CD4-positive, alpha-beta memory T cell (primary cell): ENCODE measurements around the gene TTLL5. TPM values are rescaled to one million over a fixed set of nuclear protein-coding genes. Genes with fewer than 3 reads are reported as not detected.

Experiments used
- CTCF ChIA-PET: fragments of 350-600 bp; sonication (Branson Sonifier 250); formaldehyde crosslinking; loops from one replicate; lab custom pipeline; 2021; ENCODE audit warnings: inconsistent platforms; ENCODE audit not compliant: partially characterized antibody; lab: Charles Lee
- POLR2A ChIA-PET: fragments of 350-600 bp; sonication (Branson Sonifier 250); formaldehyde crosslinking; loops from one replicate; lab custom pipeline; 2021; ENCODE audit not compliant: partially characterized antibody; lab: Charles Lee
- DNase-seq, 5 donors: peaks; one replicate each; pipeline versions ENCODE4 v3.0.0 to v3.0.0-alpha.2; 2020 to 2022; ENCODE audit warnings: mixed read lengths in 1 of 5
- H3K27ac ChIP-seq: one replicate; pipeline ENCODE4 v1.7.0; 2013; ENCODE audit warnings: low read depth, low read length
- H3K27me3 ChIP-seq: 2 replicates; pipeline ENCODE4 v1.7.0; 2013; ENCODE audit warnings: mild to moderate bottlenecking, low read length, moderate library complexity; ENCODE audit not compliant: insufficient read depth
- H3K36me3 ChIP-seq: 2 replicates; pipeline ENCODE4 v1.7.0; 2013; ENCODE audit warnings: mild to moderate bottlenecking, low read length, moderate library complexity; ENCODE audit not compliant: insufficient read depth
- H3K4me1 ChIP-seq: 2 replicates; pipeline ENCODE4 v1.7.0; 2013; ENCODE audit warnings: mild to moderate bottlenecking, low read length, moderate library complexity; ENCODE audit not compliant: insufficient read depth
- H3K4me3 ChIP-seq, 2 donors: one replicate each; pipeline ENCODE4 v1.7.0; 2013; ENCODE audit warnings: low read length in 2 of 2, mild to moderate bottlenecking in 1 of 2
- H3K9me3 ChIP-seq, 2 donors: one replicate each; pipeline ENCODE4 v1.7.0; 2013; ENCODE audit warnings: low read length in 2 of 2, control low read depth in 1 of 2; ENCODE audit not compliant: control insufficient read depth in 1 of 2
- H3K27ac Mint-ChIP-seq, 7 donors: one replicate each; pipeline ENCODE4 v1.8.0; 2020 to 2021; ENCODE audit warnings: mixed read lengths in 7 of 7, mild to moderate bottlenecking in 6 of 7, inconsistent platforms in 3 of 7, moderate library complexity in 3 of 7
- H3K27me3 Mint-ChIP-seq, 2 donors: one replicate each; pipeline ENCODE4 v1.8.0; 2020 to 2021; ENCODE audit warnings: mixed read lengths in 2 of 2
- H3K36me3 Mint-ChIP-seq, 2 donors: one replicate each; pipeline ENCODE4 v1.8.0; 2020 to 2021; ENCODE audit warnings: mixed read lengths in 2 of 2, inconsistent platforms in 1 of 2, mild to moderate bottlenecking in 1 of 2
- H3K4me1 Mint-ChIP-seq, 4 donors: one replicate each; pipeline ENCODE4 v1.8.0; 2020 to 2021; ENCODE audit warnings: mixed read lengths in 4 of 4, mild to moderate bottlenecking in 1 of 4
- H3K4me3 Mint-ChIP-seq, 8 donors: one replicate each; pipeline ENCODE4 v1.8.0; 2020 to 2021; ENCODE audit warnings: mixed read lengths in 8 of 8, mild to moderate bottlenecking in 7 of 8, moderate library complexity in 6 of 8, inconsistent platforms in 3 of 8
- H3K9me3 Mint-ChIP-seq, 8 donors: one replicate each; pipeline ENCODE4 v1.8.0; 2020 to 2021; ENCODE audit warnings: mixed read lengths in 8 of 8, mild to moderate bottlenecking in 5 of 8, inconsistent platforms in 3 of 8, moderate library complexity in 1 of 8
- intact Hi-C: fragments of 100-400 bp; cut with micrococcal nuclease; formaldehyde crosslinking; loops from one replicate; pipeline ENCODE4 v1.15.1; 2023
- polyA plus RNA-seq, 2 donors: library from polyadenylated mRNA; unstranded; fragments of 300-500 nt; fragmentation: Illumina TruSeq; gene quantifications; one replicate each; pipeline ENCODE4 v1.2.3, GENCODE V29; 2021
- total RNA-seq, 2 experiments: library from RNA; stranded (reverse); gene quantifications; one replicate each; pipeline ENCODE4 v1.2.3, GENCODE V29; 2021

TTLL5 gene
- total and polyA plus RNA-seq, 4 experiments from 2014 or later: 8.4 to 28.2 (median 20.5) TPM

GRCh38 chr14:75987201-75987970 lies 326.3 kb downstream of the TTLL5 start:
- H3K27ac Mint-ChIP-seq: peak overlapping the region in 3 of 7 donors; percentile 41 to 78 (median 69)
- peaks cover 3 to 10% of the 10 kb centered on the region in 2 donors for H3K36me3 Mint-ChIP-seq
- H3K27me3 Mint-ChIP-seq: no peaks in the 10 kb centered on the region
- H3K27me3 ChIP-seq: no peaks in the 10 kb centered on the region
- H3K36me3 ChIP-seq: no peaks in the 10 kb centered on the region
- no peaks in the 10 kb centered on the region for H3K9me3 ChIP-seq
- no peak for DNase-seq
- no peak overlapping the region for H3K4me3 ChIP-seq
- peak overlapping the region in 1 of 8 donors; percentile 9 for H3K4me3 Mint-ChIP-seq
- intact Hi-C loops: loop anchor here (5.0 to 10.0 kb wide), 3 partner anchors 193 to 1107 kb away; partner anchors contain the start of genes CIPC, ERG28 and TTLL5
- ChIA-PET CTCF (interaction anchor here (6.9 kb wide), 1 partner anchor 277 kb away, joined by 126 read pairs; no protein-coding TSS in a partner anchor), POLR2A (no interaction called here)
- no peak overlapping the region for H3K27ac ChIP-seq
- H3K4me1 ChIP-seq: peaks cover 13% of the 10 kb centered on the region
- peaks cover 9 to 27% (median 17%) of the 10 kb centered on the region in 4 donors for H3K4me1 Mint-ChIP-seq
- H3K9me3 Mint-ChIP-seq: peaks cover 0 to 2% (median 0%) of the 10 kb centered on the region in 8 donors

- CTCF ChIA-PET: interaction anchor here (1.6 kb wide), 1 partner anchor 83 kb away, joined by 3 read pairs; no protein-coding TSS in a partner anchor
- H3K27me3 ChIP-seq: no peaks in the 10 kb centered on the region
- H3K27me3 Mint-ChIP-seq: no peaks in the 10 kb centered on the region
- no peaks in the 10 kb centered on the region for H3K9me3 Mint-ChIP-seq
- H3K27ac Mint-ChIP-seq: no peak overlapping the region
- no peak overlapping the region for H3K4me3 ChIP-seq
- H3K4me1 ChIP-seq: peaks cover 13% of the 10 kb centered on the region
- H3K4me3 Mint-ChIP-seq: no peak overlapping the region
- no peak for DNase-seq
- H3K36me3 ChIP-seq: no peaks in the 10 kb centered on the region
- no peaks in the 10 kb centered on the region for H3K9me3 ChIP-seq
- intact Hi-C loops: loop anchor here (5.0 to 10.0 kb wide), 3 partner anchors 194 to 1106 kb away; partner anchors contain the start of genes CIPC, ERG28 and TTLL5
- peaks cover 9 to 23% (median 14%) of the 10 kb centered on the region in 4 donors for H3K4me1 Mint-ChIP-seq
- peaks cover 8 to 17% of the 10 kb centered on the region in 2 donors for H3K36me3 Mint-ChIP-seq
- POLR2A ChIA-PET: no interaction called here
- H3K27ac ChIP-seq: no peak overlapping the region
These were observed 328.1 kb downstream of the TTLL5 start for GRCh38 chr14:75989134-75989533.

DNA sequence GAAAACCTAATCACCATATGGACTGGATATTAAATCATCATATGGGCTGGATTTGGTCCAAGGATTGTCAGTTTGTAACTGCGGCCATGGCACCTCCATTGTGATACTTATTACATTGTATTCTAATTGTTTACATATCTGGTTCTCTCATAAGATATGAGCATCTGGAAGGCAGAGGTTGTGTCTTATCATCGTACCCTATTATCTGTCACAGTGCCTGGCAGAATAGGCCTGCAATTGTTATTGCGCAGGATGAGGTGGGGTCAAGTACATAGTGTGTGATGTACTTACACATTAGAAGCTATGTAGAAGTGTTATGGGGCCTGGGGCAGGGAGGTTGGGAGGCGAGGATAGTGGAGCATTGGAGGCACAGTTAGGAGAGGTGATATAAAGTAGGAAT lies 329.3 kb downstream of the TTLL5 start:
- ChIA-PET CTCF (interaction anchor here (1.6 kb wide), 1 partner anchor 84 kb away, joined by 3 read pairs; no protein-coding TSS in a partner anchor), POLR2A (no interaction called here)
- H3K36me3 ChIP-seq: no peaks in the 10 kb centered on the region
- no peaks in the 10 kb centered on the region for H3K9me3 ChIP-seq
- Mint-ChIP-seq H3K4me3 (no peak overlapping the region), H3K27ac (peak overlapping the region in 3 of 7 donors; percentile 13 to 53 (median 13)), H3K9me3 (no peaks in the 10 kb centered on the region), H3K36me3 (peaks cover 14 to 26% of the 10 kb centered on the region in 2 donors), H3K27me3 (no peaks in the 10 kb centered on the region), H3K4me1 (peaks cover 9 to 16% (median 10%) of the 10 kb centered on the region in 4 donors)
- H3K27me3 ChIP-seq: no peaks in the 10 kb centered on the region
- DNase-seq: no peak
- intact Hi-C loops: no loop called here
- H3K4me3 ChIP-seq: no peak overlapping the region
- no peak overlapping the region for H3K27ac ChIP-seq
- peaks cover 9% of the 10 kb centered on the region for H3K4me1 ChIP-seq

- ChIA-PET POLR2A (no interaction called here), CTCF (interaction anchor here (1.0 kb wide), 1 partner anchor 9 kb away, joined by 3 read pairs; no protein-coding TSS in a partner anchor)
- H3K9me3 ChIP-seq: no peaks in the 10 kb centered on the region
- peaks cover 0 to 1% (median under 1%) of the 10 kb centered on the region in 4 donors for H3K4me1 Mint-ChIP-seq
- no peak for DNase-seq
- no peak overlapping the region for H3K4me3 Mint-ChIP-seq
- no peaks in the 10 kb centered on the region for H3K4me1 ChIP-seq
- no peak overlapping the region for H3K27ac ChIP-seq
- H3K27ac Mint-ChIP-seq: no peak overlapping the region
- intact Hi-C loops: no loop called here
- peaks cover 28 to 33% of the 10 kb centered on the region in 2 donors for H3K36me3 Mint-ChIP-seq
- H3K27me3 ChIP-seq: no peaks in the 10 kb centered on the region
- no peaks in the 10 kb centered on the region for H3K36me3 ChIP-seq
- no peaks in the 10 kb centered on the region for H3K9me3 Mint-ChIP-seq
- no peak overlapping the region for H3K4me3 ChIP-seq
- no peaks in the 10 kb centered on the region for H3K27me3 Mint-ChIP-seq
These were observed 330.7 kb downstream of the TTLL5 start for GRCh38 chr14:75991753-75992152.

DNA sequence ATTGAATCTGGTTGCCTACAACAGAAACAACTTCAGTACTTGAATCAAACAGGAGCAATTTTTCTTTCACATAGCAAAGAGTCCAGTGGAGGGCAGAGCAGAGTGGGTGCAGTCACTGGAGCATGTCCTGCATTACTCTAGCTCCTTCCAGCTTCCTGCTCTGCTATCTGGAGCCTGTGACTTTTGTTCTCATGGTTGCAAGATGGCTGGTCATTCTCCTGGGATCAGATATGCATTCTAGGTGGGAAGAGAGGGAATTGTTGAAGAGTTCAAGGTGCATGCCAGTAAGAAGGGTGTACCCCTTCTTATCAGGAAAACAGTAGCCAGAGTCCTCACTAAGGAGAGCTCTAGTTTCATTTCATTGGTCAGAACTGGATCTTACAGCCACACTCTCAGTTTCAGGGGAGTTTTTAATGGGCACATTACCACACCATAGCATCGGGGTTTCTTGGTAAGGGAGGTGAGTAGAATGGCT lies 332.6 kb downstream of the TTLL5 start:
- Histone ChIP-seq H3K4me1 (no peaks in the 10 kb centered on the region), H3K4me3 (no peak overlapping the region), H3K9me3 (no peaks in the 10 kb centered on the region), H3K27me3 (no peaks in the 10 kb centered on the region), H3K27ac (no peak overlapping the region), H3K36me3 (no peaks in the 10 kb centered on the region)
- H3K4me1 Mint-ChIP-seq: no peaks in the 10 kb centered on the region
- no peak overlapping the region for H3K27ac Mint-ChIP-seq
- H3K36me3 Mint-ChIP-seq: peaks cover 41 to 47% of the 10 kb centered on the region in 2 donors
- ChIA-PET POLR2A (no interaction called here), CTCF (interaction anchor here (1.5 to 1.8 kb wide), 2 partner anchors 11 to 14 kb away, joined by 3 to 8 read pairs; partner anchors contain the start of gene TGFB3)
- no peaks in the 10 kb centered on the region for H3K9me3 Mint-ChIP-seq
- no peak for DNase-seq
- H3K4me3 Mint-ChIP-seq: no peak overlapping the region
- intact Hi-C loops: no loop called here
- H3K27me3 Mint-ChIP-seq: no peaks in the 10 kb centered on the region

DNA sequence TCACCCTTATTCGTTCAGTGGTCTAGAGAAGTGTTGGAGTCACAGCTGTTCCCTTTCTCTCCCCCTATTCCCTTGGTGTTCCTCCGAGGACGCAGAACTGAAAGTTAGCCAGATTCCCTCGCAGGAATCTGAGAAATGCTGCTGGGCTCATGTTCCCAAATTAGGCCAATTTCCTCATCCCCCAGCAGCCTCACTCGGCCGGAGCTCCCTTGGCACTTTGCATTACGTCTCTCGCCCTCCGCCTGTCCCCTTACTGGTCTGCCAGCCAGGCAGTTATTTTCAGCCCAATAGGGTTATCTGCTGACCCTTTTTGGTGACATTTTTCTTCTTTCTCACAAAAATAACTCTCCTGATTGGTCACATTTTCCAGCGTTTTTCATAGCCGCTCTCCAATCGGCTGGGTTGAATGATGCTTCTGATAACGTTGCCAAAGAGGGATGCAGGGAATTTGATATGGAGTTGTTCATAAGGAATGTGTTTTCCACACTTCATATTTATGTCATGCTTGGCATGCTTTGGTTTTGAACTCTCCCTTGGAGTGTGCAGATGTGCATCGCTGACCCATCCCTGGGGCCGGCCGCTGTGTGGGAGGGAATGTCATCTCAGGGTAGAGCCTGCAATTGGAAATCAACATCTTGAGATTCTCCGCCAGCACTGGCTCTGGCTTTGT lies 334.5 kb downstream of the TTLL5 start:
- Histone ChIP-seq H3K9me3 (no peaks in the 10 kb centered on the region), H3K27ac (no peak overlapping the region), H3K4me3 (no peak overlapping the region), H3K27me3 (no peaks in the 10 kb centered on the region), H3K36me3 (no peaks in the 10 kb centered on the region), H3K4me1 (no peaks in the 10 kb centered on the region)
- POLR2A ChIA-PET: no interaction called here
- CTCF ChIA-PET: interaction anchor here (0.8 kb wide), 1 partner anchor 10 kb away, joined by 3 read pairs; the partner anchor contains the start of gene IFT43
- intact Hi-C loops: no loop called here
- Mint-ChIP-seq H3K4me1 (no peaks in the 10 kb centered on the region), H3K27ac (no peak overlapping the region), H3K4me3 (no peak overlapping the region), H3K36me3 (peaks cover 53 to 55% of the 10 kb centered on the region in 2 donors), H3K9me3 (no peaks in the 10 kb centered on the region), H3K27me3 (no peaks in the 10 kb centered on the region)
- DNase-seq: no peak

DNA sequence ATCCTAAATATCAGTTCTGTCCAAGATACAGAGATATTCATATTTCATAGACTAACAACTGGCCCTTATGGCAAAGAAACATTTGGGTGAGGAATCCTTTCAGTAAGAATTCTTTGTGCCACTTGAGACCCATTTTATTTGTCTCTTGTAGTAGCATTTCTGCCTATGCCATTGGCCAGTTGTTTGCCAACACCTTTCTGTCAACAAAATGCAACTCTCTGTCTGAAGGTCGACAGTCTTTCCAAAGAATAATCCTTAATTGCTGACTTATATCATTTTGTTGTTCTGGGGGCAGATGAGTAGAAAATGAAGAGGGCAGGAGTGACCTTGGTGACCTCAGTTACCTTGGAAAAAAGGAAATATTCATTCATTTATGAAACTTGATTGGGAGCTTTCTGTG lies 335.4 kb downstream of the TTLL5 start:
- CTCF ChIA-PET: no interaction called here
- Histone ChIP-seq H3K36me3 (no peaks in the 10 kb centered on the region), H3K27me3 (no peaks in the 10 kb centered on the region), H3K4me3 (no peak overlapping the region), H3K27ac (no peak overlapping the region), H3K4me1 (no peaks in the 10 kb centered on the region), H3K9me3 (no peaks in the 10 kb centered on the region)
- no peak overlapping the region for H3K27ac Mint-ChIP-seq
- no peaks in the 10 kb centered on the region for H3K27me3 Mint-ChIP-seq
- no peak for DNase-seq
- no peaks in the 10 kb centered on the region for H3K4me1 Mint-ChIP-seq
- intact Hi-C loops: no loop called here
- H3K36me3 Mint-ChIP-seq: peaks cover 62 to 63% of the 10 kb centered on the region in 2 donors
- POLR2A ChIA-PET: no interaction called here
- H3K4me3 Mint-ChIP-seq: no peak overlapping the region
- no peaks in the 10 kb centered on the region for H3K9me3 Mint-ChIP-seq
